ENCODE data around the gene CCDC190.

DNA sequence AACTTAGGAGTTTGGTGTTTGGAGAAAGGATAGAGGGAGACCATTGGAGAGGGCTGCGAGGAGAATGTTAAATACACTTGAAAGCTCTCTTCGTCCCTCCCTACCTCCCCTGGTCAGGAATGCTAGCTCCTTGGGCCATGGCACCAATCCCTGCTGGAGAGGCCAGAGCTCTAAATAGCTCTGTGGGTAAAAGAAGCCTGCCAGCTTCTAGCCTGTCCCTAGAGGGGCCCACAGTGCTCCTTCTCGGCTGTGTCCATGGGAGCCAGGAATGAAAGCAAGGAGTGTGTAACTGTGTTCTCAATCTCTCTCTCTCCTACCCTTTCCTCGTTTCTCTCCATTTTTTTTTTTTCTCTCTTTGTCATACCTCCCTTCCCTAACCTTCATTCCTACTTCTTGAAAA is at the start of gene CCDC190:
- TF ChIP-seq, protein P1, sequence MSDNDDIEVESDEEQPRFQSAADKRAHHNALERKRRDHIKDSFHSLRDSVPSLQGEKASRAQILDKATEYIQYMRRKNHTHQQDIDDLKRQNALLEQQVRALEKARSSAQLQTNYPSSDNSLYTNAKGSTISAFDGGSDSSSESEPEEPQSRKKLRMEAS (IDR thresholded peaks at IDR 0.05; ENCODE audit: low read depth, low read length) = no peak
- TF ChIP-seq POLR2A (IDR thresholded peaks at IDR 0.05; ENCODE audit: extremely low read depth, insufficient read length) = no peak

Data from NB4 (cell line).